Measurements from ENCODE around the gene LCN6. TPM values are rescaled to one million over a fixed set of nuclear protein-coding genes. Genes with fewer than 3 reads are reported as not detected.

Gene LCN6
- total RNA-seq, 1 experiment from 2014 or later = not detected

DNA sequence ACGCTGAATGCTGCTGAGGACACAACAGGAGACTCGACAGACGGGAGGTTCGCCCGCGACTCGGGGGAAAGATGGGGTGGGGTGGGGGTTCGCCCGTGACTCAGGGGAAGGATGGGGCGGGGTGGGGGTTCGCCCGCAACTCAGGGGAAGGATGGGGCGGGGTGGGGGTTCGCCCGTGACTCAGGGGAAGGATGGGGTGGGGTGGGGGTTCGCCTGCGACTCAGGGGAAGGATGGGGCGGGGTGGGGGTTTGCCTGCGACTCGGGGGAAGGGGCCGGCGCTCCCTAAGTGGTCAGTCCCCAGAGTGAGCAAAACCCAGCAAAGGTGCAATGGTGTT is 2.2 kb downstream of the LCN6 start:
- no TSS peak for BruUV-seq (replicated peaks)
- H3K27ac Mint-ChIP-seq (ENCODE audit: low read depth, unreplicated experiment) = no peak overlapping the region
- intact Hi-C loops (cut with micrococcal nuclease) = no loop called here
- H3K36me3 Mint-ChIP-seq (ENCODE audit: insufficient read depth, unreplicated experiment) = no peaks in the 10 kb centered on the region
- peaks cover 19% of the 10 kb centered on the region for H3K27me3 Mint-ChIP-seq (ENCODE audit: insufficient read depth, unreplicated experiment)
- ChIA-PET POLR2A (no interaction called here), CTCF (no interaction called here)
- TF ChIP-seq, protein P1, sequence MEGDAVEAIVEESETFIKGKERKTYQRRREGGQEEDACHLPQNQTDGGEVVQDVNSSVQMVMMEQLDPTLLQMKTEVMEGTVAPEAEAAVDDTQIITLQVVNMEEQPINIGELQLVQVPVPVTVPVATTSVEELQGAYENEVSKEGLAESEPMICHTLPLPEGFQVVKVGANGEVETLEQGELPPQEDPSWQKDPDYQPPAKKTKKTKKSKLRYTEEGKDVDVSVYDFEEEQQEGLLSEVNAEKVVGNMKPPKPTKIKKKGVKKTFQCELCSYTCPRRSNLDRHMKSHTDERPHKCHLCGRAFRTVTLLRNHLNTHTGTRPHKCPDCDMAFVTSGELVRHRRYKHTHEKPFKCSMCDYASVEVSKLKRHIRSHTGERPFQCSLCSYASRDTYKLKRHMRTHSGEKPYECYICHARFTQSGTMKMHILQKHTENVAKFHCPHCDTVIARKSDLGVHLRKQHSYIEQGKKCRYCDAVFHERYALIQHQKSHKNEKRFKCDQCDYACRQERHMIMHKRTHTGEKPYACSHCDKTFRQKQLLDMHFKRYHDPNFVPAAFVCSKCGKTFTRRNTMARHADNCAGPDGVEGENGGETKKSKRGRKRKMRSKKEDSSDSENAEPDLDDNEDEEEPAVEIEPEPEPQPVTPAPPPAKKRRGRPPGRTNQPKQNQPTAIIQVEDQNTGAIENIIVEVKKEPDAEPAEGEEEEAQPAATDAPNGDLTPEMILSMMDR (IDR thresholded peaks at IDR 0.05; ENCODE audit: unreplicated experiment) = no peak
- no peaks in the 10 kb centered on the region for H3K9me3 Mint-ChIP-seq (ENCODE audit: unreplicated experiment)
- H3K4me1 Mint-ChIP-seq (ENCODE audit: insufficient read depth, unreplicated experiment) = no peaks in the 10 kb centered on the region
- no peak for DNase-seq (ENCODE audit: unreplicated experiment)
- H3K4me3 Mint-ChIP-seq (ENCODE audit: unreplicated experiment) = no peak overlapping the region

DNA sequence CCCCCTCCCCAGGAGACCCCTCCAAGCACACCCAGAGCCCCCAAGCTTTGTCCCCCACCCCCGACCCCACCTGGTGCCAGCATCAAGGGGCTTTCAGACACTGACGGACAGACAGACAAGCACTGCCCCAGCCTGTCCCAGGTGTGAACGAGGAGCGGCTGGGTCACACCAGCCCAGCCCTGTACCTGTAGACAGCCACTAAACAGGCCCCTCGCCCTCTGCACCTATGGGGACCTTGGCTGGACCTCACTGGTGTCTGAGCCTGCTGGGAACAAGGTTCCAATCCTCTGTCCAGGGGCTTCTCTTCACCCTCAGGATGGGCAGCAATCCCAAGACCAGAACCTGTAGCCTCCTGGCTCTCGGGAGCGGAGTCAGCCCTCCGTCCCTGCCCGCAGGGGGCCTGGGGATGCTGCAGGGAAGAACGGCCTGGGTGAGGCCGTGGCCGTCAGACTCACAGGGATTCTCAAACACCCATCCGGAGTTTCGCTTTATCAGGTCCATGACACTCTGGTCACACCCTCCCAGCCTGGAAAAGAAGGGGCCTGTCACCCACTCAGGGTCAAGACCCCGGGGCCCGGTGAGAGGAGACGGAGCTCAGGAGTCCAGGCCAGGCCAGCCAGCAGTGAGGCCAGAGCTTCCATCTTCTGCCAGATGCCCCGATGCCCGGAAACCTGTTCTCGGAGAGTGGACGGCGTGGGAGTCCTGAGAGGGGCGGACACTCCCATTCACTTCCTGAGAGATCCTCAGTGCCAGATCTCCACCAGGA is 2.8 kb downstream of the LCN6 start:
- H3K9me3 Mint-ChIP-seq (ENCODE audit: unreplicated experiment) = no peaks in the 10 kb centered on the region
- TF ChIP-seq, protein P1 (IDR thresholded peaks at IDR 0.05; ENCODE audit: unreplicated experiment) = no peak
- no peaks in the 10 kb centered on the region for H3K36me3 Mint-ChIP-seq (ENCODE audit: insufficient read depth, unreplicated experiment)
- H3K4me1 Mint-ChIP-seq (ENCODE audit: insufficient read depth, unreplicated experiment) = no peaks in the 10 kb centered on the region
- H3K4me3 Mint-ChIP-seq (ENCODE audit: unreplicated experiment) = no peak overlapping the region
- peaks cover 16% of the 10 kb centered on the region for H3K27me3 Mint-ChIP-seq (ENCODE audit: insufficient read depth, unreplicated experiment)
- H3K27ac Mint-ChIP-seq (ENCODE audit: low read depth, unreplicated experiment) = no peak overlapping the region
- ChIA-PET POLR2A (interaction anchor here (0.6 to 1.0 kb wide), 2 partner anchors 9 to 12 kb away, joined by 3 read pairs; no protein-coding TSS in a partner anchor), CTCF (interaction anchor here (0.6 kb wide), 2 partner anchors 15 to 284 kb away, joined by 3 to 4 read pairs; no protein-coding TSS in a partner anchor)
- intact Hi-C loops (cut with micrococcal nuclease) = no loop called here
- no peak for DNase-seq (ENCODE audit: unreplicated experiment)
- no TSS peak for BruUV-seq (replicated peaks)

DNA sequence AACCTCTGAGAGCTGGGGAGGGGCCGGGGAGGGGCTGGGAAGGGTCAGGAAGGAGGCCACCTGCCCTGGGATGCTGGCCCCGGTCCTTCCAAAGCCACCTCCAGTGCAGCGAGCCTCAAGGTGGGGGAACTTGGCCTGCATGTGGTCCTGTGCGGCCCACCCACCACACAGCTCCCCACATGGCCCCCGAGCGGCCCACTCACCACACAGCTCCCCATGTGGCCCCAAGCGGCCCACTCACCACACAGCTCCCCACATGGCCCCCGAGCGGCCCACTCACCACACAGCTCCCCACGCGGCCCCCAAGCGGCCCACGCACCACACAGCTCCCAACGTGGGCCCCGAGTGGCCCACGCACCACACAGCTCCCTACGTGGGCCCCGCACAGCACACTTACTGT is 3.6 kb downstream of the LCN6 start:
- CTCF ChIA-PET = interaction anchor here (0.6 to 0.7 kb wide), 2 partner anchors 13 to 285 kb away, joined by 3 read pairs; no protein-coding TSS in a partner anchor
- H3K9me3 Mint-ChIP-seq (ENCODE audit: unreplicated experiment) = no peaks in the 10 kb centered on the region
- no TSS peak for BruUV-seq (replicated peaks)
- TF ChIP-seq, protein P1 (IDR thresholded peaks at IDR 0.05; ENCODE audit: unreplicated experiment) = no peak
- H3K4me1 Mint-ChIP-seq (ENCODE audit: insufficient read depth, unreplicated experiment) = no peaks in the 10 kb centered on the region
- H3K27ac Mint-ChIP-seq (ENCODE audit: low read depth, unreplicated experiment) = no peak overlapping the region
- DNase-seq (ENCODE audit: unreplicated experiment) = no peak
- intact Hi-C loops (cut with micrococcal nuclease) = no loop called here
- POLR2A ChIA-PET = interaction anchor here (0.6 to 2.5 kb wide), 3 partner anchors 10 to 17 kb away, joined by 3 to 6 read pairs (median 3); no protein-coding TSS in a partner anchor
- peaks cover 17% of the 10 kb centered on the region for H3K27me3 Mint-ChIP-seq (ENCODE audit: insufficient read depth, unreplicated experiment)
- H3K4me3 Mint-ChIP-seq (ENCODE audit: unreplicated experiment) = no peak overlapping the region
- no peaks in the 10 kb centered on the region for H3K36me3 Mint-ChIP-seq (ENCODE audit: insufficient read depth, unreplicated experiment)

DNA sequence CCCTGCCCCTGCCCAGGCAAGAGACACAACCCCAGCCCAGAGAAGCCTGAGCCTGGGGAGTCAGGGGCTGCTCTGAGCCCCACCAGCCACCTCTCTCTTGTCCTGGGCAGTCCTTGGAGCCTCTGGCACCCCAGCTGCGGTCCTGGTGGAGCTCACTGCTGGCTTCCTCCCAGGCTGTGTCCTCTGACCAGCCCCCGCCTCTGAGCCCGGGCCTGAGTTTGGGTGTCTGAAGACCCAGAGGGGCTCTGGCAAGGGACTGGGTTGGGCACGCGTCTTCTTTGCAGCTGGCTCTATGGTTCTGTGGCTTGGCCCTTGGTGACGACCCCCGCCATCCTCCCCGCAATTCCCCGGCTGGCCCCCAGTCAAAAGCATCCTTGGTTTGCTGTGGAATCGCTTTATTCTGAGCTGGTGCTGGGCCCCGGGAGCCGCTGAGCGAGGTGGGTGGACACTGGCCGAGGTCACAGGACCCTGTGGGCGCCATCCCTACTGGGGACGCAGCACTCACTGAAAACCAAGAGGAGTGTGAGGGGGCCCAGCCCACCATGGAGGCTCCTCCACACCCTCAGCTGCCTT is 4.6 kb downstream of the LCN6 start:
- no peak for DNase-seq (ENCODE audit: unreplicated experiment)
- POLR2A ChIA-PET = interaction anchor here (2.5 kb wide), 1 partner anchor 16 kb away, joined by 6 read pairs; no protein-coding TSS in a partner anchor
- no TSS peak for BruUV-seq (replicated peaks)
- no peaks in the 10 kb centered on the region for H3K36me3 Mint-ChIP-seq (ENCODE audit: insufficient read depth, unreplicated experiment)
- intact Hi-C loops (cut with micrococcal nuclease) = no loop called here
- no peaks in the 10 kb centered on the region for H3K9me3 Mint-ChIP-seq (ENCODE audit: unreplicated experiment)
- TF ChIP-seq, protein P1 (IDR thresholded peaks at IDR 0.05; ENCODE audit: unreplicated experiment) = no peak
- CTCF ChIA-PET = no interaction called here
- peaks cover 27% of the 10 kb centered on the region for H3K27me3 Mint-ChIP-seq (ENCODE audit: insufficient read depth, unreplicated experiment)
- H3K4me1 Mint-ChIP-seq (ENCODE audit: insufficient read depth, unreplicated experiment) = no peaks in the 10 kb centered on the region
- H3K4me3 Mint-ChIP-seq (ENCODE audit: unreplicated experiment) = no peak overlapping the region
- H3K27ac Mint-ChIP-seq (ENCODE audit: low read depth, unreplicated experiment) = no peak overlapping the region

All from MCF 10A (cell line).